B cell (primary cell): ENCODE measurements around the gene LRRC47.

Experiments
- EZH2 ChIP-seq: IDR thresholded peaks from 2 replicates; pipeline ENCODE4 v1.6.1; 2012; ENCODE audit warnings: borderline replicate concordance, low read depth, mild to moderate bottlenecking, moderate library complexity, low read length; ENCODE audit not compliant: insufficient read depth, poor library complexity, severe bottlenecking
- TF ChIP-seq, protein P1 (sequence below): fragments of 200-600 bp; IDR thresholded peaks from one replicate; pipeline ENCODE4 v1.8.0; 2022; ENCODE audit warnings: antibody characterized with exemption, mild to moderate bottlenecking

GRCh38 chr1:3795453-3796214 is 664 bp downstream of the LRRC47 start:
- TF ChIP-seq, protein P1, sequence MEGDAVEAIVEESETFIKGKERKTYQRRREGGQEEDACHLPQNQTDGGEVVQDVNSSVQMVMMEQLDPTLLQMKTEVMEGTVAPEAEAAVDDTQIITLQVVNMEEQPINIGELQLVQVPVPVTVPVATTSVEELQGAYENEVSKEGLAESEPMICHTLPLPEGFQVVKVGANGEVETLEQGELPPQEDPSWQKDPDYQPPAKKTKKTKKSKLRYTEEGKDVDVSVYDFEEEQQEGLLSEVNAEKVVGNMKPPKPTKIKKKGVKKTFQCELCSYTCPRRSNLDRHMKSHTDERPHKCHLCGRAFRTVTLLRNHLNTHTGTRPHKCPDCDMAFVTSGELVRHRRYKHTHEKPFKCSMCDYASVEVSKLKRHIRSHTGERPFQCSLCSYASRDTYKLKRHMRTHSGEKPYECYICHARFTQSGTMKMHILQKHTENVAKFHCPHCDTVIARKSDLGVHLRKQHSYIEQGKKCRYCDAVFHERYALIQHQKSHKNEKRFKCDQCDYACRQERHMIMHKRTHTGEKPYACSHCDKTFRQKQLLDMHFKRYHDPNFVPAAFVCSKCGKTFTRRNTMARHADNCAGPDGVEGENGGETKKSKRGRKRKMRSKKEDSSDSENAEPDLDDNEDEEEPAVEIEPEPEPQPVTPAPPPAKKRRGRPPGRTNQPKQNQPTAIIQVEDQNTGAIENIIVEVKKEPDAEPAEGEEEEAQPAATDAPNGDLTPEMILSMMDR: no peak
- TF ChIP-seq EZH2: no peak
